ENCODE results near the gene CANX.

- TF ChIP-seq POLR2A (IDR thresholded peaks at IDR 0.05; ENCODE audit: low read depth, low read length) (no peak), POLR2AphosphoS5 (IDR thresholded peaks at IDR 0.05; ENCODE audit: low read depth, low read length) (no peak), TAF1 (IDR thresholded peaks at IDR 0.05; ENCODE audit: low read depth, low read length) (no peak), POU2F2 (IDR thresholded peaks at IDR 0.05; ENCODE audit: low read depth, low read length) (no peak), PAX5 (IDR thresholded peaks at IDR 0.05; ENCODE audit: insufficient read depth, low read length, severe bottlenecking) (no peak)
Measured at GRCh38 chr5:179680014-179680779, 18.6 kb upstream of the CANX start.

Data from GM12891 (cell line).